ENCODE data around the gene HCK. TPM values are rescaled to one million over a fixed set of nuclear protein-coding genes. Genes with fewer than 3 reads are reported as not detected.

Gene HCK
- total RNA-seq, 4 donors from 2014 or later = 2.6 to 31.8 (median 10.2) TPM

GRCh38 chr20:32059189-32059588, 7.1 kb downstream of the HCK start:
- no CpG with 5 or more reads among the region's 1 CpG for WGBS, 2 donors (ENCODE audit: low coverage in 1 of 2)
- TF ChIP-seq CTCF (IDR thresholded peaks at IDR 0.05) (no peak), POLR2AphosphoS5 (IDR thresholded peaks at IDR 0.05) (no peak), EP300 (IDR thresholded peaks at IDR 0.05) (no peak), POLR2A (IDR thresholded peaks at IDR 0.05) (no peak)
- H3K9me3 ChIP-seq = no peaks in the 10 kb centered on the region
- no peak for ATAC-seq
- no peak overlapping the region for H3K27ac ChIP-seq
- no peaks in the 10 kb centered on the region for H3K36me3 ChIP-seq
- H3K4me1 ChIP-seq = no peaks in the 10 kb centered on the region
- H3K4me3 ChIP-seq = no peak overlapping the region
- H3K27me3 ChIP-seq = peaks cover 79% of the 10 kb centered on the region

GRCh38 chr20:32062776-32063170, 10.7 kb downstream of the HCK start:
- no peaks in the 10 kb centered on the region for H3K9me3 ChIP-seq
- 53 to 80% methylated on average over 1 to 4 of the region's 4 CpGs for WGBS, 2 donors (ENCODE audit: low coverage in 1 of 2)
- H3K36me3 ChIP-seq = no peaks in the 10 kb centered on the region
- ATAC-seq = peak; percentile 55
- no peak overlapping the region for H3K27ac ChIP-seq
- no peaks in the 10 kb centered on the region for H3K4me1 ChIP-seq
- H3K4me3 ChIP-seq = no peak overlapping the region
- H3K27me3 ChIP-seq = peaks cover 61% of the 10 kb centered on the region
- no peak for TF ChIP-seq EP300 (IDR thresholded peaks at IDR 0.05)
- TF ChIP-seq POLR2A (IDR thresholded peaks at IDR 0.05) = no peak
- TF ChIP-seq CTCF (IDR thresholded peaks at IDR 0.05) = no peak
- no peak for TF ChIP-seq POLR2AphosphoS5 (IDR thresholded peaks at IDR 0.05)

- Histone ChIP-seq H3K4me1 (no peaks in the 10 kb centered on the region), H3K9me3 (no peaks in the 10 kb centered on the region), H3K27me3 (peaks cover 56% of the 10 kb centered on the region), H3K27ac (no peak overlapping the region), H3K36me3 (no peaks in the 10 kb centered on the region), H3K4me3 (no peak overlapping the region)
- no peak for ATAC-seq
- no peak for TF ChIP-seq POLR2AphosphoS5 (IDR thresholded peaks at IDR 0.05)
- no peak for TF ChIP-seq EP300 (IDR thresholded peaks at IDR 0.05)
- TF ChIP-seq CTCF (IDR thresholded peaks at IDR 0.05) = no peak
- no peak for TF ChIP-seq POLR2A (IDR thresholded peaks at IDR 0.05)
- 14 to 77% methylated on average over 2 to 4 of the region's 4 CpGs for WGBS, 2 donors (ENCODE audit: low coverage in 1 of 2)
Observed at GRCh38 chr20:32063695-32064094, 11.7 kb downstream of the HCK start.

GRCh38 chr20:32064667-32065066, 12.6 kb downstream of the HCK start:
- no peak for ATAC-seq
- WGBS, 2 donors (ENCODE audit: low coverage in 1 of 2) = 30 to 83% methylated on average over 3 to 5 of the region's 7 CpGs

More at GRCh38 chr20:32064667-32065066, 12.6 kb downstream of the HCK start:
- Histone ChIP-seq H3K9me3 (no peaks in the 10 kb centered on the region), H3K27me3 (peaks cover 50% of the 10 kb centered on the region), H3K4me3 (no peak overlapping the region), H3K4me1 (no peaks in the 10 kb centered on the region), H3K36me3 (no peaks in the 10 kb centered on the region), H3K27ac (no peak overlapping the region)
- TF ChIP-seq CTCF (IDR thresholded peaks at IDR 0.05) (no peak), EP300 (IDR thresholded peaks at IDR 0.05) (no peak), POLR2AphosphoS5 (IDR thresholded peaks at IDR 0.05) (no peak)

Measured in gastroesophageal sphincter (tissue), 4 donors.